Measurements from ENCODE around the gene GALNT18. TPM values are rescaled to one million over a fixed set of nuclear protein-coding genes. Genes with fewer than 3 reads are reported as not detected.

The GALNT18 gene
- total and polyA plus RNA-seq, 2 of the 4 experiments (the other 2 are of a cell fraction), result 9.5 to 11.3 TPM

- Histone ChIP-seq H4K20me1 (ENCODE audit: insufficient read depth, low read length) (no peaks in the 10 kb centered on the region; the same call in 1 of the 2 replicates), H4K5ac (ENCODE audit: low read depth, low read length) (no peak overlapping the region), H3K27me3 (ENCODE audit: control insufficient read depth, insufficient read depth, low read length) (peaks cover 21% of the 10 kb centered on the region), H2BK5ac (ENCODE audit: low read depth, low read length, poor library complexity, severe bottlenecking) (no peak overlapping the region), H3K79me1 (ENCODE audit: low read depth in 1 of 2, low read length in 2 of 2) (no peaks in the 10 kb centered on the region), H3K56ac (ENCODE audit: extremely low read depth, insufficient read depth, low read length) (no peak overlapping the region), H2AFZ (replicated peaks; ENCODE audit: low read length, poor library complexity) (peak overlapping the region; percentile 91), H2BK120ac (ENCODE audit: low read depth, low read length) (no peak overlapping the region; the same call in 1 of the 2 replicates), H2BK20ac (ENCODE audit: low read depth, low read length) (no peak overlapping the region), H2AK9ac (replicated peaks; ENCODE audit: low read depth, low read length, poor library complexity) (peak overlapping the region; percentile 58), H3K18ac (ENCODE audit: low read depth, low read length) (no peak overlapping the region), H3K14ac (replicated peaks; ENCODE audit: low read depth, low read length) (no peak overlapping the region), H3K4me1 (ENCODE audit: control insufficient read depth, insufficient read depth, low read length) (peaks cover 4% of the 10 kb centered on the region), H4K91ac (ENCODE audit: insufficient read depth, low read depth, low read length) (no peak overlapping the region), H3K23ac (ENCODE audit: low read depth, low read length) (no peak overlapping the region), H4K8ac (ENCODE audit: low read depth in 2 of 2, low read length in 2 of 2) (no peak overlapping the region), H3K27ac (ENCODE audit: insufficient read depth, low read length) (no peak overlapping the region), H3K4me2 (ENCODE audit: low read depth, low read length) (peak overlapping the region; percentile 72), H3K9me3 (ENCODE audit: control insufficient read depth, insufficient read depth, low read length) (no peaks in the 10 kb centered on the region), H2BK15ac (ENCODE audit: low read depth, low read length) (no peak overlapping the region), H2AK5ac (ENCODE audit: low read depth, low read length) (no peak overlapping the region), H3K9ac (ENCODE audit: low read depth, low read length) (no peak overlapping the region), H3K4ac (ENCODE audit: low read depth, low read length) (no peak overlapping the region), H3K9me1 (ENCODE audit: insufficient read depth, low read length) (0 out of 2 replicates have a peak, but pooled peaks cover 3% of the 10 kb centered on the region), H3K4me3 (ENCODE audit: insufficient read depth, low read depth, low read length) (peak overlapping the region; percentile 15), H3K36me3 (ENCODE audit: control insufficient read depth, insufficient read depth, low read length) (no peaks in the 10 kb centered on the region)
- dilution Hi-C loops (cut with HindIII; ENCODE audit: low sequenced_read_pairs, unreplicated experiment), result no loop called here
- WGBS, 2 experiments (ENCODE audit: extremely low coverage in 2 of 2, insufficient read length in 1 of 2), result 39% methylated on average over 3 of the region's 12 CpGs; no CpG with 5 or more reads in 1 of the 2 experiments
- no peak for ATAC-seq (ENCODE audit: low read depth)
- in situ Hi-C loops (cut with MboI; ENCODE audit: low sequenced_read_pairs), result no loop called here
- intact Hi-C loops (cut with micrococcal nuclease), result loop anchor here (5.0 to 10.0 kb wide), 2 partner anchors 218 to 585 kb away; no protein-coding TSS in a partner anchor
- TF ChIP-seq MAZ (IDR thresholded peaks at IDR 0.05; ENCODE audit: borderline replicate concordance, low read depth, low read length) (no peak), CHD1 (IDR thresholded peaks at IDR 0.05; ENCODE audit: low read depth, low read length) (no peak), CEBPB (IDR thresholded peaks at IDR 0.05; ENCODE audit: low read depth, low read length) (no peak), USF2 (IDR thresholded peaks at IDR 0.05; ENCODE audit: low read depth, low read length) (no peak), POLR2A (IDR thresholded peaks at IDR 0.05; ENCODE audit: low read depth, low read length) (no peak), BHLHE40 (IDR thresholded peaks at IDR 0.05; ENCODE audit: low read depth, low read length) (no peak), MXI1 (IDR thresholded peaks at IDR 0.05; ENCODE audit: borderline replicate concordance, low read depth, low read length) (no peak), CTCF (conservative IDR thresholded peaks at IDR 0.05; ENCODE audit: low read depth, low read length) (no peak)
- DNase-seq, result no peak
- BruUV-seq (replicated peaks), result no TSS peak
- CTCF ChIA-PET, result no interaction called here
- POLR2A ChIA-PET (ENCODE audit: unreplicated experiment), result interaction anchor here (0.6 kb wide), 1 partner anchor 24 kb away, joined by 3 read pairs; no protein-coding TSS in a partner anchor
Observed at GRCh38 chr11:11622340-11622706, 518 bp upstream of the GALNT18 start.

All from IMR-90 (cell line).